SK-N-SH treated with all-trans-retinoic acid at 6 μM for 48 hours (cell line): ENCODE data around the gene INPP5B.

Experiments
- ARNTL ChIP-seq: fragments of 450-650 bp; formaldehyde crosslinking; IDR thresholded peaks from 2 replicates; pipeline ENCODE4 v1.5.0; 2020; ENCODE audit warnings: low read depth, mild to moderate bottlenecking, moderate library complexity, borderline replicate concordance
- CSDC2 ChIP-seq: fragments of 250-450 bp; sonication (Bioruptor Pico); IDR thresholded peaks from 2 replicates; pipeline ENCODE4 v1.5.0; 2020; ENCODE audit warnings: mild to moderate bottlenecking, moderate library complexity
- PATZ1 ChIP-seq: fragments of 250-450 bp; sonication (Bioruptor Pico); IDR thresholded peaks from 2 replicates; pipeline ENCODE4 v1.8.0; 2020; ENCODE audit warnings: mild to moderate bottlenecking, moderate library complexity, borderline replicate concordance
- TF ChIP-seq, protein P1 (sequence below): fragments of 250-450 bp; sonication (Bioruptor Pico); IDR thresholded peaks from 2 replicates; pipeline ENCODE4 v1.5.1; 2021; ENCODE audit warnings: mild to moderate bottlenecking, moderate library complexity
- TF ChIP-seq, protein P2 (sequence below): fragments of 250-450 bp; sonication (Bioruptor Pico); IDR thresholded peaks from 2 replicates; pipeline ENCODE4 v1.8.0; 2021; ENCODE audit warnings: low read depth, mild to moderate bottlenecking, moderate library complexity, borderline replicate concordance

GRCh38 chr1:37922767-37923550 lies 23.9 kb downstream of the INPP5B start:
- TF ChIP-seq CSDC2 (CRISPR knock-in tag) (no peak), ARNTL (CRISPR knock-in tag) (no peak), PATZ1 (CRISPR knock-in tag) (no peak)
- TF ChIP-seq, protein P1, sequence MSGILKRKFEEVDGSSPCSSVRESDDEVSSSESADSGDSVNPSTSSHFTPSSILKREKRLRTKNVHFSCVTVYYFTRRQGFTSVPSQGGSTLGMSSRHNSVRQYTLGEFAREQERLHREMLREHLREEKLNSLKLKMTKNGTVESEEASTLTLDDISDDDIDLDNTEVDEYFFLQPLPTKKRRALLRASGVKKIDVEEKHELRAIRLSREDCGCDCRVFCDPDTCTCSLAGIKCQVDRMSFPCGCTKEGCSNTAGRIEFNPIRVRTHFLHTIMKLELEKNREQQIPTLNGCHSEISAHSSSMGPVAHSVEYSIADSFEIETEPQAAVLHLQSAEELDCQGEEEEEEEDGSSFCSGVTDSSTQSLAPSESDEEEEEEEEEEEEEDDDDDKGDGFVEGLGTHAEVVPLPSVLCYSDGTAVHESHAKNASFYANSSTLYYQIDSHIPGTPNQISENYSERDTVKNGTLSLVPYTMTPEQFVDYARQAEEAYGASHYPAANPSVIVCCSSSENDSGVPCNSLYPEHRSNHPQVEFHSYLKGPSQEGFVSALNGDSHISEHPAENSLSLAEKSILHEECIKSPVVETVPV (CRISPR knock-in tag): no peak
- TF ChIP-seq, protein P2, sequence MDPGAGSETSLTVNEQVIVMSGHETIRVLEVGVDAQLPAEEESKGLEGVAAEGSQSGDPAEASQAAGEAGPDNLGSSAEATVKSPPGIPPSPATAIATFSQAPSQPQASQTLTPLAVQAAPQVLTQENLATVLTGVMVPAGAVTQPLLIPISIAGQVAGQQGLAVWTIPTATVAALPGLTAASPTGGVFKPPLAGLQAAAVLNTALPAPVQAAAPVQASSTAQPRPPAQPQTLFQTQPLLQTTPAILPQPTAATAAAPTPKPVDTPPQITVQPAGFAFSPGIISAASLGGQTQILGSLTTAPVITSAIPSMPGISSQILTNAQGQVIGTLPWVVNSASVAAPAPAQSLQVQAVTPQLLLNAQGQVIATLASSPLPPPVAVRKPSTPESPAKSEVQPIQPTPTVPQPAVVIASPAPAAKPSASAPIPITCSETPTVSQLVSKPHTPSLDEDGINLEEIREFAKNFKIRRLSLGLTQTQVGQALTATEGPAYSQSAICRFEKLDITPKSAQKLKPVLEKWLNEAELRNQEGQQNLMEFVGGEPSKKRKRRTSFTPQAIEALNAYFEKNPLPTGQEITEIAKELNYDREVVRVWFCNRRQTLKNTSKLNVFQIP (CRISPR knock-in tag): no peak
